ENCODE data around the gene NDRG2. TPM values are rescaled to one million over a fixed set of nuclear protein-coding genes. Genes with fewer than 3 reads are reported as not detected.

The NDRG2 gene
- total and polyA plus RNA-seq, 4 donors: 46.1 to 112 (median 58.6) TPM

- ATAC-seq (ENCODE audit: insufficient read depth, low FRiP score) (no peak), DNase-seq (no peak)
- TF ChIP-seq CTCF (IDR thresholded peaks at IDR 0.05; ENCODE audit: control extremely low read depth, extremely low read depth): no peak
- H3K27me3 ChIP-seq (ENCODE audit: control insufficient read depth in 3 of 3, insufficient read depth in 3 of 3, low read length in 2 of 3): no peaks in the 10 kb centered on the region
- H3K27ac ChIP-seq (ENCODE audit: low read depth in 1 of 2, low read length in 1 of 2): no peak overlapping the region
- H3K4me3 ChIP-seq: no peak overlapping the region
- H3K36me3 ChIP-seq (ENCODE audit: control insufficient read depth in 4 of 4, insufficient read depth in 4 of 4, low read length in 4 of 4): no peaks in the 10 kb centered on the region
- H3K4me1 ChIP-seq (ENCODE audit: control insufficient read depth in 5 of 5, insufficient read depth in 5 of 5, low read length in 5 of 5): peaks cover 0 to 5% (median 0%) of the 10 kb centered on the region in 5 donors
- H3K9me3 ChIP-seq (ENCODE audit: control insufficient read depth in 4 of 4, insufficient read depth in 3 of 4, low read length in 3 of 4): no peaks in the 10 kb centered on the region
- 80 to 87% methylated on average over 13 of the region's 13 CpGs for WGBS, 2 donors
- H3K9ac ChIP-seq (ENCODE audit: insufficient read depth in 1 of 2, low read length in 2 of 2): no peak overlapping the region
Measured at GRCh38 chr14:21060614-21061346, 35.9 kb upstream of the NDRG2 start.

GRCh38 chr14:21059842-21060613 is 35.2 kb upstream of the NDRG2 start:
- DNase-seq: no peak
- no peak overlapping the region for H3K9ac ChIP-seq (ENCODE audit: insufficient read depth in 1 of 2, low read length in 2 of 2)

GRCh38 chr14:21058903-21059302 is 34.0 kb upstream of the NDRG2 start:
- 89 to 93% methylated on average over 5 of the region's 5 CpGs for WGBS, 2 donors

More at GRCh38 chr14:21059842-21060613, 35.2 kb upstream of the NDRG2 start:
- Histone ChIP-seq H3K36me3 (ENCODE audit: control insufficient read depth in 4 of 4, insufficient read depth in 4 of 4, low read length in 4 of 4) (no peaks in the 10 kb centered on the region), H3K4me1 (ENCODE audit: control insufficient read depth in 5 of 5, insufficient read depth in 5 of 5, low read length in 5 of 5) (peaks cover 0 to 5% (median 0%) of the 10 kb centered on the region in 5 donors), H3K27me3 (ENCODE audit: control insufficient read depth in 3 of 3, insufficient read depth in 3 of 3, low read length in 2 of 3) (no peaks in the 10 kb centered on the region), H3K4me3 (no peak overlapping the region), H3K27ac (ENCODE audit: low read depth in 1 of 2, low read length in 1 of 2) (no peak overlapping the region), H3K9me3 (ENCODE audit: control insufficient read depth in 4 of 4, insufficient read depth in 3 of 4, low read length in 3 of 4) (no peaks in the 10 kb centered on the region)
- no peak for ATAC-seq (ENCODE audit: insufficient read depth, low FRiP score)
- 72 to 79% methylated on average over 8 of the region's 8 CpGs for WGBS, 2 donors
- TF ChIP-seq CTCF (IDR thresholded peaks at IDR 0.05; ENCODE audit: control extremely low read depth, extremely low read depth): no peak

More at GRCh38 chr14:21058903-21059302, 34.0 kb upstream of the NDRG2 start:
- ATAC-seq (ENCODE audit: insufficient read depth, low FRiP score): no peak
- TF ChIP-seq CTCF (IDR thresholded peaks at IDR 0.05; ENCODE audit: control extremely low read depth, extremely low read depth): no peak
- Histone ChIP-seq H3K9me3 (ENCODE audit: control insufficient read depth in 4 of 4, insufficient read depth in 3 of 4, low read length in 3 of 4) (no peaks in the 10 kb centered on the region), H3K27ac (ENCODE audit: low read depth in 1 of 2, low read length in 1 of 2) (no peak overlapping the region), H3K36me3 (ENCODE audit: control insufficient read depth in 4 of 4, insufficient read depth in 4 of 4, low read length in 4 of 4) (no peaks in the 10 kb centered on the region), H3K4me3 (no peak overlapping the region), H3K9ac (ENCODE audit: insufficient read depth in 1 of 2, low read length in 2 of 2) (no peak overlapping the region), H3K27me3 (ENCODE audit: control insufficient read depth in 3 of 3, insufficient read depth in 3 of 3, low read length in 2 of 3) (no peaks in the 10 kb centered on the region), H3K4me1 (ENCODE audit: control insufficient read depth in 5 of 5, insufficient read depth in 5 of 5, low read length in 5 of 5) (peaks cover 0 to 5% (median 0%) of the 10 kb centered on the region in 5 donors)
- no peak for DNase-seq
